ENCODE results near the gene SCN1A. TPM values are rescaled to one million over a fixed set of nuclear protein-coding genes. Genes with fewer than 3 reads are reported as not detected.
"Not testable (repeated sequence)": the region's sequence is repeated elsewhere in the genome, so short reads cannot be mapped to it uniquely, and the experiment has no call there.

Gene SCN1A
- polyA plus RNA-seq, 10 donors, result 0.03 to 0.49 (median 0.11) TPM; not detected in 4

DNA sequence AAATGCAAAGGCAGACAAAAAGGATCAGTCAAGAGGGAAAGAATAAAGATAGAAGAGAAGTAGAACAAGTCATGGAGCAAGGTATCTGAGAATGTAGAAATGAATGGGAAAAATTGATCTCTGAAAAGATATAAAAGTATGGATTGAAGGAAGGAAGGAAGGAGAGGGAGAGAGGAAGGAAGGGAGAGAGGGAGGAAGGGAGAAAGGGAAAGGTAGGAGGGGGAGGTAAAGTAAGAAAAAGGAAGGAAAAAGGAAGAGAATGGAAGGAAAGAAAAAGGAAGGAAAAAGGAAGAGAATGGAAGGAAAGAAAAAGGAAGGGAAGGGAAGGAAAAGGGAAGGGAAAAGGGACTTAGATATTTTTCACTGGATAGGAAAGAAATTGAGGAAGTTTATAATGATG is 142.7 kb downstream of the SCN1A start:
- DNase-seq, result no peak

DNA sequence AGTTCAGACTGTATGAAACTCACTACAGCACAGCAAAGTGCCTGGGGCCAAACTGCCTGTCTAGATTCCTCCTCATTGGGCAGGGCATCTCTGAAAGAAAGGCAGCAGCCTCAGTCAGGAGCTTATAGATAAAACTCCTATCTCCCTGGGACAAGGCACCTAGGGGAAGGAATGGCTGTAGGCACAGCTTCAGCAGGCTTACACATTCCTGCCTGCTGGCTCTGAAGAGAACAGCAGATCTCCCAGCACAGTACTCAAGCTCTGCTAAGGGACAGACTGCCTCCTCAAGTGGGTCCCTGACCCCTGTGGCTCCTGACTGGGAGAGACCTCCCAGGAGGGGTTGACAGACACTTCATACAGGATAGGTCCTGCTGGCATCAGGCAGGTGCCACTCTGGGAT is 155.7 kb downstream of the SCN1A start:
- DNase-seq, result not testable (repeated sequence)

DNA sequence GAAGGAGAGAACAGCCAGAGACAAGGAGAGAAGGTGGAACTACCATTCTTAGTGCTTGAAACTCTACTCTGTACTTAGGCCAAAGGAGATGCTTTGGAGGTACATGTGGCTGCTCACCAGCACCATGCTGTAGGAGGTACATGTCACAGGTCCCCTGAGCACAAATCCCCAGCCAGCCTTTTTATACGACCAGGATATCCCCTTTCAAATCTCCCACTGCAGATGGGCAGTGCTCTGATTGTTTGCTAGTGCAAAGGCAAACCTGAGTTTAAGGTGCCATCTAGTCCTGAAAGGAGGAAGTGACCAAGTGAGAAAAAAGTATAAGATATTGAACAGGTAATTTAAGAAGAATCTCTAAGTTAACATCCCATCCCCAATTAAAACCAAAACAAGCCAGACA is 157.2 kb downstream of the SCN1A start:
- DNase-seq, result no peak

DNA sequence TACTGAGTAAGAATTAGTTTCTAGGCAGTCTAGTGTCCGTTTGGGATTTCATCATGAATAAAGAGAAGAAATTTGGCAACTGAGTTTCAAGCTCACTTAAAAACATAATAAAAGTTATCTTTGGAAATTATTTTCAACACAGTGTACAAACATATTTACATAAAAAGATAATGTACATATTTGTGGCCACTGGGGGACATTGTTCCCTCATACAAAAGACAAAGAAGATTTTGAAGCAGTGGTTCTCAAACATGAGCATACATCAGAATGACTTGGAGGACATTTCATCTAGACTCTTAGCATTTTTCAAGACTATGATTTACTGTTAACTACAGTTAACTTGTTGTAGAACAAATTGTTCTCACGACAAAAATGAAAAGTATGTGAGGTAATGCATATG is 158.6 kb downstream of the SCN1A start:
- no peak for DNase-seq

DNA sequence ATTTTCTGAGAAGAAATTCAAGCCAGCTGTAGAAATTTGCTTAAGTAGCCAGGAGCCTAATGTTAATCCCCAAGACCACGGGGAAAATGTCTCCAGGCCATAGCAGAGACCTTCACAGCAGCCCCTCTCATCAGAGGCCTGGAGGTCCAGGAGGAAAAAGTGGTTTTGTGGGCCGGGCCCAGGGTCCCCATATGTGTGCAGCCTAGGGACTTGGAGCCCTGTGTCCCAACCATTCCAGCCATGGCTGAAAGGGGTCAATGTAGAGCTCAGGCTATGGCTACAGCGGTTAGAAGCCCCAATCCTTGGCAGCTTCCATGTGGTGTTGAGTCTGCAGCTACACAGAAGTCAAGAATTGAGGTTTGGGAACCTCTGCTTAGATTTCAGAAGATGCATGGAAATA is 160.1 kb downstream of the SCN1A start:
- no peak for DNase-seq

DNA sequence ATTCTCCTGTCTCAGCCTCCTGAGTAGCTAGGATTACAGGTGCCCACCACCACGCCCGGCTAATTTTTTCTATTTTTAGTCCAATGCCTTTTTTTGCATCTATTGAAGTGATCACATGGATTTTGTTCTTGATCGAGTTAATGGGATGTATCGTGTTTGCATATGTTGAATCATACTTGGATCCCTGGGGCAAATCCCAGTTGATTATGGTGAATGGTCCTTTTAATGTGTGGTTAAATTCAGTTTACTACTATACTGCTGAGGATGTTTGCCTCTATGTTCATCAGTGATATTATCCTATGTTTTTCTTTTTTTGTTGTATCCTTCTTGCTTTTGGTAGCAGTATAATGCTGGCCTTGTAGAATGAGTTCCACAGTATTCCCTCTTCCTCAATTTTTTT is 166.0 kb downstream of the SCN1A start:
- no peak for DNase-seq

DNA sequence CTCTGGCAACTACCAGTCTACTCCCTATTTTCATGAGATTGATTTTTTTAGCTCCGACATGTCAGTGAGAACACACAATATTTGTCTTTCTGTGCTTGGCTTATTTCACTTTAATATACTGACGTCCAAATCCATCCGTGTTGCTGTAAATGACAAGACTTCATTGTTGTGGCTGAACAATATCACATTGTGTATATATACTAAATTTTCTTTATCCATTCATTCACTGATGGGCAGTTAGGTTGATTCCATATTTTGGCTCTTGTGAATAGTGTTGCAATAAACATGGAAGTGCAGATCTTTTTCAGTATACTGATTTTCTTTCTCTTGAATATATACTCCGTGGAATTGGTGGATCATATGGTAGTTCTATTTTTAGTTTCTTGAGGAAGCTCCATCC is 168.4 kb downstream of the SCN1A start:
- no peak for DNase-seq

DNA sequence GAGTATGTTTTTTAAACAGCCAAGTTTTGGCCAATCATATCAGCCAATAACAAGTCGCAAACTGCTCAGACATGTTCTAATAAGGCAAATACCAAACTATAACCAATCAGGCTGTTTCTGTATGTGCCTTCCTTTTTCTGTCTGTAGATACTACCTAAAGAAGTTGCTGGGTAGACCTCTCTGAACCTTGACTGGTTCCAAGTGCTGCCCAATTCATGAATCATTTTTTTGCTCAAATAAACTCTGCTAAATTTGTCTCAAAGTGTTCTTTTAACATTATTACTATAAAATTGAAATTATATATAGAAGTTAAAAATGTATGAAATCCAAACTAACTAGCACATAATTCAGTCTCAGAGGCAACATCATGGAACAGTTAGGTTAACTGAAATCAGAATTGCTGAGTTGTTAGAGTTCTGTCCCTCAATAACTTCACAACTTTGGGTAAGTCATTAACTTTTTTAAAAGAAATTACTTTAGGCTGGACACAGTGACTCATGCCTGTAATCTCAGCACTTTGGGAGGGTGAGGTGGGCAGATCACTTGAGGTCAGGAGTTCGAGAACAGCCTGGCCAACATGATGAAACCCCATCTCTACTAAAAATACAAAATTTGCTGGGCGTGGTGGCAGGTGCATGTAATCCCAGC is 169.4 kb downstream of the SCN1A start:
- DNase-seq, result no peak

DNA sequence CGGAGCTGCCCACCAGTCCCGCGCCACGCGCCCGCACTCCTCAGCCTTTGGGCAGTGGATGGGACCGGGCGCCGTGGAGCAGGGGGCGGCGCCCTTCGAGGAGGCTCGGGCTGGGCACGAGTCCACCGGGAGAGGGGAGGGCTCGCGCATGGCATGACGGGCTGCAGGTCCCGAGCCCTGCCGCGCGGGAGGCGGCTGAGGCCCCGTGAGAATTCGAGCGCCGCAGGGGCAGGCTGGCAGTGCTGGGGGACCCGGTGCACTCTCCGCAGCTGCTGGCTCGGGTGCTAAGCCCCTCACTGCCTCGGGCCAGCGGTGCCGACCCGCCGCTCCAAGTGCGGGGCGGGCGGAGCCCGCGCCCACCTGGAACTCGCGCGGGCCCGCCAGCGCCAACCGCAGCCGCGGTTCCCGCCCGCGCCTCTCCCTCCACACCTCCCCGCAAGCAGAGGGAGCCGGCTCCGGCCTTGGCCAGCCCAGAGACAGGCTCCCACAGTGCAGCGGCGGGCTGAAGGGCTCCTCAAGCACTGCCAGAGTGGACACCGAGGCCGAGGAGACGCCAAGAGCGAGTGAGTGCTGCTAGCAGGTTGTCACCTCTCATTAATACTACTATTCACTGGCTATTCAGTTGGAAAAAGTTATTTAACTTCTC is 170.7 kb downstream of the SCN1A start:
- no peak for DNase-seq

DNA sequence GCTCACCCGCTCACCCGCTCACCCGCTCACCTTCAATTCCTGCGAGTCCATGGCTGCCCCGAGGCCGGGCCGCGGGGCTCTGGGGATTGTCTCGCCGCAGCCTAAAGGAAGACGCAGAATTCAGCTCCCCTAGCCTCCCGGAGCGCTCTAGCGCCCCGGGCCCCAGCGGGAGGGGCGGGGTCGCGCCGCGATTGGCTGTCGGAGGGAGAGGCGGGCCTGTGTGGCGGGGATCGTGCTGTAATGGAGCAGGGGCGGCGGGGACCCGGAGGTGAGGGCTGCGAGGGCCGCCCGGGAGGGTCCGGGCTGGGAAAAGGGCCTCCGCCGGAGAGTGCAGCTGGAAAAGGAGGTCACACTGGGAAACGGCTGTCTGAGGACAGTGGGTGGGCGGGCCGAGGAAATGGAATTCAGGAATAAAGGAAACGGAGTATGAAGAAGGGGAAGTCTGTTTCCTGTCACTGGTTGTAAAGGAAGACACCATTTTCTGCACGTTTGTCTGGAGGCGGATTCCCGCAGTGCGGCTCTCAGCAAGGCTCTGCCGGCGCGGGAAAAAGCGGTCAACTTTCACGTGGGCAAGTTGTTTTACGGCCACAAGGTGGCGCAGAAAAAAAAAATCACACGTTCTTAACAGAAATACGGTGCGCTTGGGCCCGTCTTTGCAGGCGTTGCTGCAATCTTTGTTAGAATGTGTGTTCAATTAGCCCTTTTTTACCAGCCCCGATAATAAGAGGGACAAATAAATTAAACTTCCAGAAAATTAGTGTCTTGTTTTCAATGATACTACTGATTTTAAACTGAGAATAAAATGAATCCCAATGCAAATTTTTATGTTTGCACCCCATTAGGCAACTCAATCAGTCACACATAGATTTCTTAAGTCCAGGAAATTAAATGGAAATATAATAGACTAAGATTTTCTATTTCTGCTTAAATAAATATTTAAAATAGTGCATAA is 173.9 kb downstream of the SCN1A start, which contains the start of gene TTC21B:
TSS of gene TTC21B (minus strand) at position 122 of the 952 bp plus-strand sequence. CDS start at position 51, 71 bp downstream.
- peak; percentile 95 to 99 (median 96) for DNase-seq

DNA sequence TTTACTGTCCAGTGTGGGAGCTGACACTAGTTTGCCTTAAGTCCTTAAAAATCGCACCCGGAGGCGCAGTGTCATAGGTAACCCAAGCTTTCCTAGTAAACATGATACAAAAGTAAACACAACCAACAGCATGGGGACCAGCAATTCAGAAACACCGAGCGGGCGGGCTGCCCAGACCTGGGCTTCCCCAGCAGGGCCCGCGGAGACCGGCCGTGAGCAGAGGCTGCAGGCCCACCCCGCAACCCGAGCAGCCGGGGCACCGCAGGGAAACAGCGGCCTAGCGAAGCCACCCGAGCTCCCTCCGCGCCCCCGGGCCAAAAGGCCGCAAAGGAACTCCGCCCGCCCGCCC is 174.5 kb downstream of the SCN1A start:
- no peak for DNase-seq

DNA sequence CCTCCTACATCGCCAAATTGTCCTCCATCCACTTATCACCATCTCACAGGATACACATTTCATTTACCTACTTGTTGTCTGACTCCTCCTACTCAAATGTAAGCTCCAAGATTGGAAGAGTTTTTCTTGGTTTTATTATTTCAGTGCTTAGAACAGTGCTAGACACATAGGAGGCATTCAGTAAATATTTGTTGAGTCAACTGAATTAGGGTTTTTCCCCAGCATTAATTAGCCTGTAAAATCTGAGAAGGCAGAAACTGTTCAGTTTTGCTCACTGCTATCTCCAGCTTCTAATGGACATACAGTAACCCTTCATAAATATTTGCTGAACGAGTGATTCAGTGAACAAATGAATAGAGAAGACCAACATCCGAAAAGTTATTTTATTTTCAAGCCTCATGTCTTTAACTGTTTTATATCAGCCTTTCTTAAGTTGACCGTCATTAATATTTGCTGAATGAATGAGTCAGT is 175.0 kb downstream of the SCN1A start:
- peak; percentile 7 to 27 (median 7) for DNase-seq

DNA sequence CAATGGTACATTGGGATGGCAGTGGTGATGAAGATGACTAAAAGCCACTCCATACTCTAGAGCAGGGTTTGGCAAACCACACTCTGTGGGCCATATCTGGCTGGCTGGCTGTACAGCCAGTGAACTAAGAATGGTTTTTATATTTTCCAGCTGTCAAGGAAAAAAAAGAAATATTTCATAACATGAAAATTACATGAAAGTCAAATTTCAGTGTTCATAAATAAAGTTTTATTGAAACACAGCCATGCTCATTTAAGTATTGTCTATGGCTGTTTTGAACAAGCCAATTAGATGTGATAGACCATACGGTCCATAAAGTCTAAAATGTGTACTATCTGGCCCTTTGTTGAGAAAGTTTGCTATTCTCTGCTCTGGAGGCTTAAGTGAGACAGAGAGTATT is 175.7 kb downstream of the SCN1A start:
- peak in 1 of 3 donors; percentile 5 for DNase-seq

DNA sequence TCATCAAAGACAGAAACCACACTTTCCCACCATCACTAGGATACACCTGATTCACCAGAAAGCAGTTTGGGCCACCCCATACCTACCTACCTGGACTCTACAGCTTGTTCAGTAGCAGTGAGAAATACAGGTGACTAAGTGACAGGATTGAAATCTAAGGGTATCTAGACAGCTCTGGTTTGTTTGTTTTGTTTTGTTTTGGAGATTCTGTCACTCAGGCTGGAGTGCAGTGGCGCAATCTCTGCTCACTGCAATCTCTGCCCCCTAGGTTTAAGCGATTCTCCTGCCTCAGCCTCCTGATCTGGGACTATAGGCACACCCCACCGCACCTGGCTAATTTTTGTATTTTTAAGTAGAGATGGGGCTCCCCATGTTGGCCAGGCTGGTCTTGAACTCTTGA is 177.4 kb downstream of the SCN1A start:
- no peak for DNase-seq

DNA sequence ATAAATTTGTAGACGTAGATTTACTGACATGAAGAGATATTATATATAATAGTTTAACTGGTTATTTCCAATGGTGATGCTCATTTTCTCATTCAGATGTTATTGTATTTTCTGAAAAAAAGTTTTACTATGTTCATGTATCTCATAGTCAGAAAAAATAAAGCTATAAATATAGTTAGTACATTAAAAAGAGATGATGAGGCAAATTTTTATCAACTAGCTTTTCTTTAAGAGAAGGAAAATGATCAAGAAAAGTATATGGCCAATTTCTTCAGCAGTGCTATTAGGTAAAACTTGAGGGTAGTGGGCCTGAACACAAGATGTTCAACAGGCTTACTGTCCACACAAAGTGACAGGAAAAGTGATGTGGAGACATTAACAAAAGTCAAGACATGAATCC is 186.0 kb downstream of the SCN1A start:
- no peak for DNase-seq

DNA sequence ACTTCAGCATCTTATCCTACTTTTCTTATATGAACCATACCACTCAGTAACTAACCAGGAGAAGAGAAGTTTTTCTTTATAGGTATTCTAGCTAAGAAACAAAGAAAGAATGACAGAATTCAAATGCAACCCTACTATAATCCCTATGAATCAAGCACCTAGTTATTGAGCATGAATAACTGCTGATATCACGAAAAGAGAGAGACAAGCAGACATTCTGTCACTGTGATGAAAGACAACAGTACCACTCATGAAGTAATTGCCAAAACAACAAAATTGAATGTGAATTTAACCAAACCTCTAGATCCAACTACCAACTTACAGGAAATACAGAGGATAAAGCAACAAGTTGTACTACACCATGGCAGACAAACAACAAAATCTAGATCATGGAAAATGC is 189.6 kb downstream of the SCN1A start:
- DNase-seq, result no peak

Other genes with a start within 250 kb of the SCN1A start
- gene TTC21B, start 174.2 kb downstream of the SCN1A start, polyA plus RNA-seq (ENCODE audit: insufficient read length in 10 of 10), result 10 to 100 TPM; 14.0 to 28.0 (median 19.1) TPM
- gene SCN9A, start 247.9 kb upstream of the SCN1A start, polyA plus RNA-seq (ENCODE audit: insufficient read length in 10 of 10), result 1 to 10 TPM; 2.2 to 4.5 (median 3.3) TPM

Measured in muscle of back (tissue), 11 donors.